Embryonic facial prominence (tissue), 1 donor: ENCODE data around the gene TMEM121B.
"Not testable (repeated sequence)": the region's sequence is repeated elsewhere in the genome, so short reads cannot be mapped to it uniquely, and the experiment has no call there.

Experiments used
- DNase-seq: peaks from one replicate; pipeline ENCODE4 v3.0.0-alpha.2; 2016; ENCODE audit errors: extremely low spot score

Gene TMEM121B

DNA sequence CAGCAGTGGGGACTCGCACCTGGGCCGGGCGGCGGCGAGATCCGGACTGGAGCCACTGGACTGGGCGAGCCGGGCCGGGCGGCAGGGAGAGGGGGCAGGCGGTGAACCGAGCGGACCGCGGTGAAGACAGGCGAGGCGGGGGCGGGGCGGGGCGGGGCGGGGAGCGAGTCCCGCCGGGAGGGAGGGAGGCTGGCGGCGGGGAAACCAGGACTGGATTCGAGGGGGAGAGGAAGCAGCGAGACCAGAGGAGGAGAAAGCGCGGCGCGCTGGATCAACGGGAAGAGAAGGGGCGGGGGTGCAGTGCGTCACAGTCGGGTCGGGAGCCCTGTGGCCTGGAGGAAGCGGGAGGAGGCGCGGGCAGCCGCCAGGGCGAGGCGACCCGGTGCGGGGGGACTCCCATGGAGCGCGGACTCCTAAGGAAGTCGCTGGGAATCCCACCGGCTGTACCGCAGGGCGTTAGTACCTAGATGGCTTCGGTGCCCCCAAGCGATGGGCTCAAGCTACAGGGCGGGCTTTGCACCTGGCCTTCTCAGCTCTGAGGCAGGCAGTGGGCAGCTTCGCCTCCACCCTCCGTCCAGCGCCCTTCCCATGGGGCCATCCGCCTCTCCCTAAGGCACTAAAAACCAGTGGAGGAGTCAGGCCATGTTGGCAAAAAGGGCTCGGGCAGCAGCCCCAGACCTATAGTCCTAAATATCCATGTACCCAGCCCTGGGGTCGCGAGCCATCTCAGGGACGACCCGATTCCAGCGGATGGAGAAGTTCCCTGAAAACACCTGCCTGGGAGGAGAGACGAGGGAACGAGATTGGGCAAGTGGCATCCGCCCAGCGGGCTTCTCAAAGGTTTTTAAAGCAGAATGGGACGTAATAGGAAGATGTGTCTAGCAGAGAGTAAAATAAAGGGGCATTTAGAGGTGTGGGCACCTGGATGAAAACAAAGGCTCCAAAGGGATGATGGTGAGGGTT, at the start of gene TMEM121B:
TSS of gene TMEM121B (minus strand) at position 128 of the 963 bp plus-strand sequence. CDS start 233 bp downstream, outside the sequence.
- DNase-seq = peak; percentile 18

DNA sequence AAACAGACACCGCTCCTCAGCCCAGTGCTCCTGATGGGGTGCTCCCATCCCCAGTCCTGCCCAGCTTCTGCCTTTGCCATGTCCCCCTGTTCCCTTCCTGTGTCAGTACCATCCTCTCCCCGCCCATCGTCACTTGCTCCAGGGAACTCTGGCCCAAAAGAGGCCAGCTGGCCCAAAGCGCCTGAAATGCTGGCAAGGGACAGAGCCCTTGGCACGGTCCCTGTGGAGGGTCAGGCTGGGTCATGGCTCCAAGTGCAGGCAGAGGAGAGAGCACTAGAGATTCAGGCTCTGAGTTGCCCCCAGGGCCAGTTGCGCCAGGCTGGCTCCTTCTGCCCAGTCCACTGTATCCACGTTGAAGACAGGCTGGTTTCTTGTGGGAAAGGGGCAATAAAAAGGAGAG, 46.3 kb upstream of the TMEM121B start:
- no peak for DNase-seq

- DNase-seq = no peak
These were observed 43.3 kb upstream of the TMEM121B start for GRCh38 chr22:17164392-17165024.

DNA sequence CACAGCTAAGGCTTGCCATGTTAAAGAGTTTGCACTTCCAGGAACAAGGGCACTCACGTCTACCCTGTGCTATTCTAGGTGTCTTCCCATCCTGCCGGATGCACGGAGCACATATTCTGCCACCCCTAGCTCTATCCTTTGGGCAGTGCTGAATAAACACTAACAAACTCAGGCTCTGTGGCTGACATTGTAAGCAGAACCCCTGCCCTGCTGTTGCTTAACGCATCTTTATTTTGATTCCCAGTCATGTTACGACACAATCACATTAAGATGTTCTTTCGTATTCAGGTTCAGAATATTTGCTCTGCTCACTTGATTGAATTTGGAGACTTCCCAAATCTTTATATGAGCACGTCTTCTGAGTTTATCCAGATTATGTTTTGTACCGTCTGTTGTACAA, 41.6 kb upstream of the TMEM121B start:
- no peak for DNase-seq

DNA sequence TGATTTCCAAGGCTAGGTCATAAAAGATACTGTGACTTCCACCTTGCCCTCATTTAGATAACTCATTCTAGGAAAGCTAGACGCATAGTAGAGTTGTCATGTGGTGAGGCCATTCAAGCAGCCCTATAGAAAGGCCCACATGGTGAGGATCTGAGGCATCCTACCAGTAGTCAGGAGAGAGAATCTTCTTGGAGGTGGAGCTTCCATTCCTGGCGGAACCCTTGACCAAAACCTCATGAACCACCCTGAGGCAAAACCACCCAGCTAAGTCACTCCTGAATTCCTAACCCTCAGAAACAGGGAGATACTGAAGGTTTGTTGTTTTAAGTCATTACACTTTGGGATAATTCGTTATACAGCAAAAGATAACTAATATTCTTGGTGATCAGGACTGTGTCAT, 40.8 kb upstream of the TMEM121B start:
- DNase-seq = no peak

GRCh38 chr22:17159504-17159951, 38.4 kb upstream of the TMEM121B start:
- no peak for DNase-seq

DNA sequence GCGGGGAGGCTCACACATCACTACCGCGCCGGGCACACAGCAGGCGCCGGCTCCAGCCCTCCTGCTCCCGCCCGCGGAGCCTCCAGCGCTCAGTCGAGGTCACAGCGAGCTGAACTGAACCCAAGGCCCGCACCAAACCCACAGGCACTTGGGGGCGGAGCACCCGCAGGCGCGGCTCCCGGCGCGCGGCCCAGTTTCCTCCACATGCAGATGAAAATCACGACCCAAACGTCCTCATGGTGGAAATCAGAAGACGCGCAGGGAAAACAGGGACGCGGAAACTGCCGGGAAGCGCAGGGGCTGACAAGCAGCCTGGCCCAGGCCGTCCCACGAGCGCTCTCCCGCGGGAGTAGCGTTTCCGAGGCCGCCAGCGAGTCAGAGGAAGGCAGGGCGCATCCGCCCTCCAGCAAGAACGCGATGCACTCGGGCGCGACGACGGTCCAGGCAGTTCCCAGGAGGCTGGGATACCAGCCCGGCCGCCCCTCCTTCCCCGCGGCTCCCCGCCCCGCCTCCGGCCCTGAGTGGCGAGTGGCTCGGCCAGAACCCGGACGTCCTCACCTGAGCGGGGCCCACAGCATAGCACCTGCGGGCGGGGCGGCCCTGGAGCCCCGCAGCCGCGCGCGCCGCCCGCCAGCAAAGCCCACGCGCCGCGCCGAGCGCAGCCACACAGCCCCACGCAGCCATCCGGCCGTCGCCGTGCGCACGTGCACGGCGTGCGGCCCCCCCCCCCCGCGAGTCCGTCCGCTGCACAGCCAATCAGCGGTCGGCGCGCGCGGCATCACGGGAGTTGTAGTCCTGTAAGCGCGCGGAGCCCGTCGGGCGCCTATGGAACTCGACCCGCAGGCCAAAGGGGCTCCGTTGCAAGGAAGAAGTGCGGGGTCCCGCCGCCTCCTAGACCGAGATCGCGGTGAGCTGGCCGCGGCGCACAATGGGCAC, 37.7 kb upstream of the TMEM121B start, which contains the start of gene HDHD5:
TSS of gene HDHD5 (minus strand) at position 710 of the 936 bp plus-strand sequence. CDS start at position 684, 26 bp downstream.
- peak; percentile 71 for DNase-seq

- DNase-seq = no peak
These were observed 37.0 kb upstream of the TMEM121B start for GRCh38 chr22:17158176-17158567.

GRCh38 chr22:17157714-17158113, 36.6 kb upstream of the TMEM121B start:
- DNase-seq = no peak

- DNase-seq = no peak
These were observed 34.8 kb upstream of the TMEM121B start for GRCh38 chr22:17155941-17156340.

DNA sequence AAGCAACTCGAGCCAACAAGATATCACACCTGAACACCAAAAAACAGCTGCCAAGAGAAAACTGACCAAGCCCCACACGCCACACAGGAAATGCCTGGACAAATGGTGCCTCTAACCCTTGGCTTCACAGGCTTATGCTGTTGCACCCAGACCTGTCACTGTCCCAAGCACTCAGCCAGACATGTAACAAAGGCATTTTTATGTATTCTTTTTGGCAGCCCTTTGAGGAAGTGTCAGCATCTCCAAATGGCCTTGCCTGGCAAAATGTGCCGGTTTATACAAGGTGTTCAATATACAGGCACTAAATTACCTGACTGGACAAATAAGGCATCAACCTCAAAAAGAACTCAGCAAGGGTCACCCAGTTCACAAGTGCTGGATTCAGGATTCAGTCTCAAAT, 31.8 kb upstream of the TMEM121B start:
- no peak for DNase-seq

- no peak for DNase-seq
These were observed 31.2 kb upstream of the TMEM121B start for GRCh38 chr22:17152340-17152739.

GRCh38 chr22:17149076-17149815, 28.1 kb upstream of the TMEM121B start:
- DNase-seq = no peak

GRCh38 chr22:17147458-17147857, 26.3 kb upstream of the TMEM121B start:
- not testable (repeated sequence) for DNase-seq

GRCh38 chr22:17145021-17145680, 24.0 kb upstream of the TMEM121B start:
- DNase-seq = no peak

GRCh38 chr22:17143826-17144225, 22.7 kb upstream of the TMEM121B start:
- no peak for DNase-seq

DNA sequence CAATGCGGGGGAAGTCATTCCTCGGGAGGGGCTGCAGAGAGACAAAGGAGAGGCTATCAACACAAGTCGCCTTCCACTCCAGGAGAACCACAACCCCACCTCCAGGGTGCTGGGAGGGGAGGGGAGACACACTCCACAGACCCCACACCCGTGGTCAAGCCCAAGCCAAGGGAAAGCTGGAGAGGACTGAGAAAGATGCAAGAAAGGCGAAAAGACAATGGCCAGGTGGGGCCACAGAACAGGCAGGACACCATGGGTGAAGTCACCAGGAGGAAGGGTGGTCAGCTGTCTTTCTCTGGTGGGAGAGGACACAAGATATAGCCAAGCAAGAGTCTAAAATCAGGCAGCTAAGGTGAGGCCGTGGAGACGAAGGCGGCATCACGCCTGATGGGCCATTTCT, 21.9 kb upstream of the TMEM121B start:
- DNase-seq = no peak

DNA sequence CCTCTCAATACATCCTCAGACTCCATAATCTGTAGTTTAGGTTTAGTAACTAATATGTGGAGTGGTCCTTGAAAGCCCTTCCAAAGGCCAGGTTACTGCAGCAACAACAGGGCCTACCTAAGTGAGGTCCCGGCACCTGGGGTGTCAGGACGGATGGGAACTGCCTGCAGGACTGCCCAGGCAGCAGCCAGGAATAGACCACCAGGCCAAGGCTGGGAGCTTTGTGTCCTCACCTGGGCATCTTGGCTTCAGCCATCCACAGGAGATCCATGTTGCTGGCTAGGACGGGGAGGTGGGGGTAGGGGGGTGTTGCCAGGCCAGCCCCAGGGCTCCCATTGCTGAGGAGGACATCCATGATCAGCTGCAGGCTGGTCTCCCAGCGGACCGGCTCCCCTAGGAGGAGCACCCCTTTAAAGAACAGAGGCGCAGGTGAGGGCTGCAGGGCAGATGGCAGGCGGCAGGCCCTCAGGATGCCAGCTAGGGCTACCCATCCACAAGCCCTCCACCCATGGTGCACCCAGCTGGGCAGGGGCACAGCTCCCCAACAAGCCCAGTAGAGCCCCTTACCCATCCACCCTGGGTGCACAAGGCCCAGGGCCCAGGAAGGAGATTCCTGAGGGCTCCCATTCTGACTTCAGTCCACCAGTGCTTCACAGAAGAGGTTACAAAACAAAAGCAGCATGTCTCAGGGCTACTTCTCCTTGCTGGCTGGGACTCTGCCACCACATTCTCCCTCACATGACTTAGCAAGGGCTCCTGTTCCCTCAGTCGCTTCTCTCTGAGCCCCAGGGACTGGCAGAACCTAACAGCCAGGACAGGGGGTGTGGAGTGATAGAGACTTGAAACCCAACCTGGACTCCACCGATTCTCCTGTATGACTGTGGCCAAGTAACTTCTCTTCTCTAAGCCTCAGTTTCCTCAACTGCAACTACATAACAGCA, 19.9 kb upstream of the TMEM121B start:
- DNase-seq = no peak

DNA sequence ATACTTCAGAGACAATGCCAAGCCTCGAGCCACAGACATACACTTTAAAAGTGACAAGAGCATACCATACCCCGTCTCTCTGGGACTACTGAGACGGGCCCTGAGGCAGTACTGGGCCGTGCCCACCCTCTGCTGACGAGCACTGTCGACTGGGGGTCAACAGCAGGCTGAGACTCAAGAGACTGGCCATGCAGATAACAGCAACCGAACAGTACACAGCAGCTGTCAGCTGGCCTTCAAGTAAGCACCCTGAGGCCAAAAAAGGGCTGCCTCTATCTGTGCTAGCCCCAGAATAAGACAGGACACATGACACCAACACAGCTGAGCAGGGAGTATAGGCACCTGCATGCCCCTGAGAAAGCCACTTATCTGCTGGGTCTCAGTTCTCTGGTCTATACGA, 18.9 kb upstream of the TMEM121B start:
- no peak for DNase-seq
